NT2/D1 (cell line): Measurements from ENCODE around the gene ZBTB44.

Experiments used
- DNase-seq: peaks from one replicate; pipeline ENCODE4 v3.0.0-alpha.2; 2011; ENCODE audit warnings: low read depth, low spot score
- H3K27me3 ChIP-seq: 2 replicates; pipeline ENCODE4 v1.6.0; 2011; ENCODE audit warnings: mild to moderate bottlenecking; ENCODE audit not compliant: insufficient read length, insufficient read depth
- H3K36me3 ChIP-seq: 2 replicates; pipeline ENCODE4 v1.6.1; 2011; ENCODE audit warnings: mild to moderate bottlenecking, low read length, mixed read lengths; ENCODE audit not compliant: insufficient read depth, insufficient read length
- H3K4me1 ChIP-seq: 2 replicates; pipeline ENCODE4 v1.5.1; 2011; ENCODE audit not compliant: insufficient read depth, insufficient read length
- H3K4me3 ChIP-seq: 2 replicates; pipeline ENCODE4 v1.5.1; 2011; ENCODE audit warnings: low read depth; ENCODE audit not compliant: insufficient read length
- H3K9ac ChIP-seq: 2 replicates; pipeline ENCODE4 v1.6.0; 2011; ENCODE audit warnings: low read depth; ENCODE audit not compliant: insufficient read length
- H3K9me3 ChIP-seq: 2 replicates; pipeline ENCODE4 v1.5.1; 2011; ENCODE audit warnings: mild to moderate bottlenecking, low read length; ENCODE audit not compliant: insufficient read depth
- SUZ12 ChIP-seq: IDR thresholded peaks from 2 replicates; pipeline ENCODE4 v1.6.1; 2011; ENCODE audit not compliant: insufficient read length, insufficient read depth; ENCODE audit errors: extremely low read depth
- YY1 ChIP-seq: IDR thresholded peaks from 2 replicates; pipeline ENCODE4 v1.6.1; 2011; ENCODE audit not compliant: insufficient read length, insufficient read depth
- ZNF274 ChIP-seq: IDR thresholded peaks from 2 replicates; pipeline ENCODE4 v1.6.1; 2011; ENCODE audit warnings: mild to moderate bottlenecking, low read depth, low read length

ZBTB44 gene

DNA sequence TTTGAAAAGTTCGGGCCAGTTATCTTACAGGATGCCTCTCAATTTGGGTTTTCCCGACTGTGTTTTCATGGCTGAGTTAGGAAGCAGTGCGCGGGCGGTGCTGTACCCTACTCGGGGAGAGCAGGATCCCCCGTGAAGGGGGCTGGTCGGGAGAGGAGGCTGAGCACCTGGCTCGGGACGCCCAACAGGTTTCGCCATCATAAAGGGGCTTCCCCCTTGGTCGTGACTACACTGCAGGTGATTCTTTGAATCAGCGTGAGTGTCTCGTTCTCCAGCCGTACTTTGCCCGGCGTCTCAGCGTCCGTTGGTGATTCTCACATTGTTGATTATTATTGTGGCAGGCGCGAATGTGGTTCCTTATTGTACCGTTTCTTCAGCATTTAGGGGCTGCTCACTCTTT lies 108.6 kb downstream of the ZBTB44 start:
- TF ChIP-seq SUZ12 (no peak), ZNF274 (no peak), YY1 (no peak)
- no peaks in the 10 kb centered on the region for H3K36me3 ChIP-seq
- no peak overlapping the region for H3K9ac ChIP-seq
- H3K4me3 ChIP-seq: no peak overlapping the region
- H3K27me3 ChIP-seq: no peaks in the 10 kb centered on the region
- no peaks in the 10 kb centered on the region; the same call in 1 of the 2 replicates for H3K9me3 ChIP-seq
- H3K4me1 ChIP-seq: no peaks in the 10 kb centered on the region
- DNase-seq: no peak

DNA sequence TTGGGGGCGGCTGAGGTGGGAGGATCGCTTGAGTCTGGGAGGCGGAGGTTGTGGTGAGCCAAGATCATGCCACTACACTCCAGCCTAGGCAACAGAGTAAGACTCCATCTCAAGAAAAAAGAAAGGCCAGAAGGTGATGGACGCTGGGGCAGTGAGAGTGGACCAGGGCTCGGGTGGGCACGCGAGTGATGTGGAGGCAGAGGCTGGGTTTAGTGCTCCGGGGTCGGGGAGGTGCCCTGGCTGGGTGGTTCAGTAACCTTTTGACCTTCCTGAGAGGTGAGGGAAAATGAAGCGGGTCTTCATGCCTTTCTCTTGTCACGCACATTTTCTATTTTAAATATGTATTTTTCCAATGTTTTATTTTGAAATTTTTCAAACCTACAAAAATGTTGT lies 110.0 kb downstream of the ZBTB44 start:
- no peaks in the 10 kb centered on the region for H3K4me1 ChIP-seq
- no peaks in the 10 kb centered on the region for H3K27me3 ChIP-seq
- no peaks in the 10 kb centered on the region; the same call in 1 of the 2 replicates for H3K9me3 ChIP-seq
- no peak for DNase-seq
- H3K9ac ChIP-seq: no peak overlapping the region
- no peak overlapping the region for H3K4me3 ChIP-seq
- no peaks in the 10 kb centered on the region for H3K36me3 ChIP-seq
- no peak for TF ChIP-seq ZNF274

DNA sequence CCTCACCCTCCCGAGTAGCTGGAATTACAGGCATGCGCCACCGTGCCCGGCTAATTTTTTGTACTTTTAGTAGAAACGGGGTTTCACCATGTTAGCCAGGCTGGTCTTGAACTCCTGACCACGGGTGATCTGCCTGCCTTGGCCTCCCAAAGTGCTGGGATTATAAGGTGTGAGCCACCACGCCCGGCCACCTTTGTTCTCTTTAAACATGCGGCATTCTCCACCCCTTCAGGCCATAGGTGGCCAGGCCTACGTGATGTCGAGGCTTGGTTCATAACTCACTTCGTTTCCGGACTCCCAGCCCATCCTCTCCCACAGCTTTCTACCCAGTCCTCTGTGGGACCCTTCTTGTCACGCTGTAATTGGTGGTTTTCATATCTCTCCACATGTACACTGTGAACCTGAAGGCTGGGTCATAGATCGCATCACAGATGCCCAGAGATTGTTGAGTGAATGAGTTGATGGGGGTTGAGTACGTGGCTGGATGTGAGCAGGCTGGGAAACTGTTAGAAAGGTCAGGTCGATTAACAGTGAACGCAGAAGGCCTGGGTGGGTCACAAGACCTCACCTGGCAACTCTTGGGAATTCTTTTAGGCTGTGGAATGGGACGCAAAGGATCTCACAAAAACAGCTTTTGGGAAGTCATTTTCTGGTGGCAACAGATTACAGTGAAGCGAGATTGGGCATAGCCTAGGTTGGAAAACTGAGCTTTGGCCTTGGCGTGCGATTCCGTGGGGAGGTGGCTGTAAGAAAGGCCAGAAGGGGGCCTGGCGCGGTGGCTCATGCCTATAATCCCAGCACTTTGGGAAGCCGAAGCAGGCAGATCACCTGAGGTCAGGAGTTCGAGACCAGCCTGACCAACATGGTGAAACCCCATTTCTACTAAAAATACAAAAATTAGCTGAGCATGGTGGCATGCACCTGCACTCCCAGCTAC lies 110.7 kb downstream of the ZBTB44 start:
- Histone ChIP-seq H3K9me3 (no peaks in the 10 kb centered on the region; the same call in 1 of the 2 replicates), H3K27me3 (no peaks in the 10 kb centered on the region), H3K36me3 (no peaks in the 10 kb centered on the region), H3K4me3 (no peak overlapping the region), H3K9ac (no peak overlapping the region), H3K4me1 (no peaks in the 10 kb centered on the region)
- DNase-seq: no peak
- TF ChIP-seq ZNF274 (no peak), SUZ12 (no peak), YY1 (no peak)

DNA sequence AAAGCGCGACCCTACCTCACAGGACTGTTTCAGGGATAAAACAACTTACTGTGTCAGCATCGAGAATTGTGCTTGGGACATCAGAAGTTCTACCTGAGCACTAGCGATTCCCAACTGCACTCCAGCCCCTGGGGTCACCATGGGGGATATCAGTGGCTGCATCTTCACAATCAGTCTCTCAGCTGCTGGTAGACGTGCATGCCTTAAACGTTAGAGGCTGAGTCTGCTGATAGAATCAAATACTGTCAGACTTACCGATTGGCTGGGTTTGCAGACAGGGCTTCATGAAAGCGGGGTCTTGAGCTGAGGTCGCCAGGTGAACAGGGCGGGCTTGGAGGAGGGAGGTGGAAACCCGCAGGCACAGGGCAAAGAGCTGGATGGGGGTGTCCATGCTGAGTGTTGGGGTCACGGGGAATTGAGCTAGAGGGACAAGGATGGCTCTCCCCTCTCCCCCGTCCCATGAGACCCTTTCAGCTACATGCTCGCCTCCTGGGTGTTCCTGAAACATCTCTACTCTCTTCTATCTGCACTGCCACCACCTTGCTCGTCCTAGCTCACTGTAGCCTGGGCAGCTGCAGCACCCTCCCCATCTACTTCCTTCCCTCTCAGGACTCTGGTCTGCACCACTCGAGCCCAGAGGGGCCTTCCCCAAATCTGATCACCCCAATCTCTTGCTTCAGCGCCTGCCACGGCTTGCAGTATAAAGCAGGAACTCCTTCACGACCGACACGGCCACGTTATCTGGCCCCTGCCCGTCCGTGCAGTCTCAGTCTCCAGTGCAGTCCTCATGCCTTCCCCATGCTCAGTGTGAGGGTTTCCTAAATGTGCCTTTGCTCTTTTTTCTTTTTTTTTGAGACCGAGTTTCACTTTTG lies 111.7 kb downstream of the ZBTB44 start:
- H3K4me3 ChIP-seq: no peak overlapping the region
- TF ChIP-seq YY1 (no peak), SUZ12 (no peak), ZNF274 (no peak)
- H3K27me3 ChIP-seq: no peaks in the 10 kb centered on the region
- DNase-seq: no peak
- no peaks in the 10 kb centered on the region for H3K36me3 ChIP-seq
- no peak overlapping the region for H3K9ac ChIP-seq
- H3K9me3 ChIP-seq: no peaks in the 10 kb centered on the region; the same call in 1 of the 2 replicates
- peaks cover 2% of the 10 kb centered on the region for H3K4me1 ChIP-seq

DNA sequence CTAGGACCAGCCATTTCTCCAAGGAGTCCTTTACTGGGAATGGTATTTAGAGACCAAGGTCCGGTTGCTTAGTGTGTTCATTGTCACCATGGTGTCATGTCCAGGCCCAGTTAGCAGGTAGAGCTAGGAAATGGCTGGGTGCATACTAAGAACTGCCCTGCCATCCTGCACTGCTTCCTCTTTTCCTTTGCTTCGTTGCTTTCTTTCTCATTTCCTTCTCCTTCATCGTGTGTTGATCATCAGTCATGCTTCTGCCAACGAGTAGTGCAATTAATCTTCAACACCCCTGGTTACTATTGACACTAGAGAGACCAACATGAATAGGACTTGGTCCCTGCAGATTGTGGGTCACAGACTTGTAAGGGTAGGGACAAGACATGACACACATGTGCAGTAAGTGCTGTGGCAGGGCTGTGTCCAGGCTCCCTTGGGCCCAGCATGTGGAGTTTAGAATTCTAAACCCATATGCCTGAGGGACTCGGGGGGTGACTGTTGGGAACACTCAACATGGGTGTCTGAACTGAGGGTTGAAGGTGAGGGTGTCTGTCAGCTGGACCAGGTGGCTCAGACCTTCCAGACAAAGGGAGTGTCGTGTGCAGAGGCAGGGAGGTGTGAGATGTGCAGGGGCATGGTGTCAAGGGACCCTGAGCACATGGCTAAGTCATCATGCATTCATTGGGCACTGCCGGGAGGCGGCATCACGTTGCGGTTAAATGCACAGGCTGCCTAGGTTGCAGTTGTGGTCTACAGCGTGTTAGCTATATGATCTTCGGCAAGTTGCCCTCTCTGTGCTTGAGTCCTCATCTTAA lies 112.5 kb downstream of the ZBTB44 start:
- H3K4me1 ChIP-seq: peaks cover 2% of the 10 kb centered on the region
- TF ChIP-seq ZNF274 (no peak), YY1 (no peak), SUZ12 (no peak)
- no peaks in the 10 kb centered on the region for H3K36me3 ChIP-seq

DNA sequence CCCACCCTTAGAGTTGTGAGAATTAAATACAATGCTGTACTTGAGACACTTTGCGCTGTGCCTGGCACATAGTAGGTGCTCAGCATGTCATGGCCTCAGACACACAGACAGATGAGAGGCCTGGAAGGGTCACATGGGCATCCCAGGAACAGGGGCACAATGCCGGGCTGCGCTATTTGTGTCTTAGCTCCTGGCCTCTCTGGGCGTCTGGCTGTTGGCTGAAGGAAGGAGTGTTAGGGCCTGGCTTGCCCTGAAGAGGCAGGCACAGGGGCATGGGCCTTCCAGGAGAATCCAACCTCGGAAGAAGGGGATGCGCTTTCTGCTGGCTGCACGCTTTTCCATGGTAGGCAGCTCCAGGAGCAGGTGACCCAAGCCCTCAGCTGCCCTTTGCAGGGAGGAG lies 113.7 kb downstream of the ZBTB44 start:
- H3K9me3 ChIP-seq: no peaks in the 10 kb centered on the region; the same call in 1 of the 2 replicates
- TF ChIP-seq YY1 (no peak), SUZ12 (no peak), ZNF274 (no peak)
- no peaks in the 10 kb centered on the region for H3K27me3 ChIP-seq
- no peak overlapping the region for H3K9ac ChIP-seq
- no peak for DNase-seq
- no peak overlapping the region for H3K4me3 ChIP-seq
- peaks cover 2% of the 10 kb centered on the region for H3K4me1 ChIP-seq
- H3K36me3 ChIP-seq: no peaks in the 10 kb centered on the region

More for the DNA sequence above, 112.5 kb downstream of the ZBTB44 start:
- no peak overlapping the region for H3K4me3 ChIP-seq
- no peak for DNase-seq
- H3K27me3 ChIP-seq: no peaks in the 10 kb centered on the region
- no peak overlapping the region for H3K9ac ChIP-seq
- H3K9me3 ChIP-seq: no peaks in the 10 kb centered on the region; the same call in 1 of the 2 replicates
